Smooth muscle cell of the brain vasculature (primary cell): ENCODE results near the gene MAGI3.

Experiments
- DNase-seq: peaks from one replicate; pipeline ENCODE4 v3.0.0-alpha.2; 2012; ENCODE audit warnings: low read depth, low spot score

The MAGI3 gene

GRCh38 chr1:113653741-113654140 is 263.4 kb downstream of the MAGI3 start:
- DNase-seq = no peak

DNA sequence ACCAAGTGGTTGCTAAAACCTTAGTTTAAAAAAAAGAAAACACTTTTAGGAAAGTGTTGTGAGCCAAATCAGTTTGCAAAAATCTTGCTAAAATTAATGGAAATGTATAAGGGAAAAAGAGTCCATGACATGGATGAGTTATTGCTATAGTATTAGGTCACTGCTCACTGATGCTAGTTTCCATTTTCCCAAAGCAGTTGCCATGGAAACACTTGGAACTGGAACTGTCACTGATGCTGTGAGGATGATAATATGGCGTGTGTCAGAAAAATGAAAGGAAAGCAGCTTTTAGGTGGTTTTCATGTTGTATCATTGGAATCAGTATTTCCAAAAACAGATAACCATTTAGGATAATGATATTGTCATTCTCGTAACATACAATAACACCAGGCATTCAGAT is 264.6 kb downstream of the MAGI3 start:
- DNase-seq = no peak

- DNase-seq = no peak
These were observed 266.8 kb downstream of the MAGI3 start for GRCh38 chr1:113657126-113657525.

- no peak for DNase-seq
These were observed 267.3 kb downstream of the MAGI3 start for GRCh38 chr1:113657556-113658063.

DNA sequence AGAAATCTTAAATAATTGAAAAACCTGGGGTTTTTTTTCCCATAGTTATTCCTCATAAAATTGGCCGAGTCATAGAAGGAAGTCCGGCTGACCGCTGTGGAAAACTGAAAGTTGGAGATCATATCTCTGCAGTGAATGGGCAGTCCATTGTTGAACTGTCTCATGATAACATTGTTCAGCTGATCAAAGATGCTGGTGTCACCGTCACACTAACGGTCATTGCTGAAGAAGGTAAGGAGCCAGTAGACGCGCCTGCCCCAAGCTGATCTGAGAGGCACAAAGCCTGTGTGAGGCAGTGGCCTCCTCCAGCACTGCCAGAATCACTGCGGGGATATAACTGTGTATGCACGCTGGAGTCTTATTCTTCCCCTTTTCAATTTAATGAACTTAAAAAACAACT is 268.7 kb downstream of the MAGI3 start:
- no peak for DNase-seq

DNA sequence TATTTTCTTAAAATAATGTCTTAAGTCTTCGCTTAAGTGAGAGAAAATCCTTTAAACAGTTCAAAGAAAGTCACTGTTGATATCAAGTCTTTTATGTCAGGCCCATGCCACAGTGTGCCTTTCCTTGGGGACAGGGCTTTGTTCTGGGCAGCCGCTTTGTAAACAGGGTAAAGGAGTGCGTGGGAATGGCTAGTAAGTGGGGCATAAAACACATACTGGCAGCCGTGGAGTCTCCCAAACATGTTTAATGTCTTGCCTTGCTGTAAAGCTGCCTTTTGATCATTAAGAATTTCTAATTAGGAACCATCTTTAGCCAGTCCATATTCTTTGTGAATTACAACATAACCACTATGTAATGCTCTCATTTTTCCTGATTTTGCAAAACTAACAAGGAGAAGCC is 269.2 kb downstream of the MAGI3 start:
- no peak for DNase-seq

DNA sequence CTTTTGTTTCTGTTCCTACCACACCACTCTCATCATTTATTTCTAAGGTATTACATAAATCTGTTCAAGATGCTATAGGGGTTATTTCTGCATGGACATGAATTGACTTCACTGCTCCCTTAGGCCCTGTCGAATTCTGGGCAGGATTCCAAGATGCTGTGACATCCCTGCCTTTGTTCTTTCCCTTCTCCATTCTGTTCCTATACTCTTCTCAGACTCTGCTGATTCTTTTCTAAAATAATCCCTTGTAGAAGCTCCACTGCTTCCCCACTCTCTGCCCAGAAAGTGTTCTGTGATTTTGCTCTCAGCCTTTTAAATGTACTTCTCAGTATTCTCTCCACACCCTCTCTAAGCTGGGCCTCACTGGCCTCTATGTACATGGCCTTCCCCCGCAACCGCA is 269.8 kb downstream of the MAGI3 start:
- no peak for DNase-seq

GRCh38 chr1:113662101-113662500 is 271.8 kb downstream of the MAGI3 start:
- DNase-seq = no peak

DNA sequence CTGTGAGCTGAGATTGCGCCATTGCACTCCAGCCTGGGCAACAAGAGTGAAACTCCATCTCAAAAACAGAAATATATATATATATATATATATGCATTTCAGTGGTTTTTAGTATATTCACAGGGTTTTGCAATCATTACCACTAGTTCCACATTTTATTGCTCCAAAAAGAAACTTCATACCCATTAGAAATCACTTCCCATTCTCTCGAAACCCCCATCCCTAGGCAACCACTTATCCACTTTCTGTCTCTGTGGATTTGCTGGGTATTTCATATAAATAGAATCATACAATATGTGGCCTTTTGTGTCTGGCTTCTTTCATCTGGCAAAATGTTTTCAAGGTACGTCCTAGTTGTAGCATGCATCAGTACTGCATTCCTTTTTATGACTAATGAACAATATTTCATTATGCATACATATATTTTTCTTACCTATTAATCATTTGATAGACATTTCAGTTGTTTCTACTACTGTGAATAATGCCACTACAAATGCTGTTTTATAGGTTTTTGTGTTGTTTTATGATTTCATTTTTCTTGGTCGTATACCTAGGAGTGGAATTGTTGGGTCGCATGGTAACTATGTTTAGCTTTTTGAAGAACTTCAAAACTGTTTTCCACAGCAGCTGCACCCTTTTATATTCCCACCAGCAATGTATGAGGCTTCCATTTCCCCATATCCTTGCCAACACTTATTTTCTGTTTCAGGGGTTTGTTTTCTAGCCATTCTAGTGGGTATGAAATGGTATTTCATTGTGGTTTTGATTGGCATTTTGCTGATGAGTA is 273.0 kb downstream of the MAGI3 start:
- no peak for DNase-seq

DNA sequence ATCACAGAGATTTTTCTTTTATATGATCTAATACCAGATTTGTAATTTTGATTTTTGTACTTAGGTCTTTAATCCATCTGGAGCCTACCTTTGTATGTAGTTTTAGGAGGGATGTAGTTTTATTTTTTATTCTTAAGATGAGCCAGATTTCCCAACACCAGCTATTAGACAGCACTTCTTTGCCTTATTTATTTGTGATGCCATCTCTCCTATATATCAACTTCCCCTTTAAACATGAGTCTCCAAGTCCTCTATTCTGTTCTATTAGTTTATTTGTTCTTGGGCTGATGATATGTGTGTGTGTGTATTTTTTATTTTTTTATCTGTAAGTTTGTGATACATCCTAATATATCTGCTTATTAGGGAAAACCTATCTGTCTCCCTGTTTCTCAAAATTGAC is 274.8 kb downstream of the MAGI3 start:
- no peak for DNase-seq

- DNase-seq = no peak
These were observed 275.8 kb downstream of the MAGI3 start for GRCh38 chr1:113666126-113666525.

- no peak for DNase-seq
These were observed 279.7 kb downstream of the MAGI3 start for GRCh38 chr1:113669988-113670387.

GRCh38 chr1:113670650-113671049 is 280.3 kb downstream of the MAGI3 start:
- no peak for DNase-seq

DNA sequence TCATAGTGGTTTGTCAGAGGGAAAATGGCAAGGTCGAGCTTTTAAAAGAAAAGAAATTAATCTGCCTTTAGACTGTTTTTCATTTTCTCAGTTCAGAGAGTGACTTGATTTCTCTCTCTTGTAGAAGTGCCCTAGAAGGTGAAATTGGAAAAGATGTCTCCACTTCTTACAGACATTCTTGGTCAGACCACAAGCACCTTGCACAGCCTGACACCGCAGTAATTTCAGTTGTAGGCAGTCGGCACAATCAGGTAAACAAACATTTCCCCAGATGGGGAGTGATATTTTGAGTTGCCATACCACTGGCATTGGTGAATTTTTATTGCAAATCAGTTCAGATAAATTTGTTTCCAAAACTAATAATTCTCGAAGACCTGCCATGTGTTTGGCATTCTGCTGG is 282.2 kb downstream of the MAGI3 start:
- no peak for DNase-seq

DNA sequence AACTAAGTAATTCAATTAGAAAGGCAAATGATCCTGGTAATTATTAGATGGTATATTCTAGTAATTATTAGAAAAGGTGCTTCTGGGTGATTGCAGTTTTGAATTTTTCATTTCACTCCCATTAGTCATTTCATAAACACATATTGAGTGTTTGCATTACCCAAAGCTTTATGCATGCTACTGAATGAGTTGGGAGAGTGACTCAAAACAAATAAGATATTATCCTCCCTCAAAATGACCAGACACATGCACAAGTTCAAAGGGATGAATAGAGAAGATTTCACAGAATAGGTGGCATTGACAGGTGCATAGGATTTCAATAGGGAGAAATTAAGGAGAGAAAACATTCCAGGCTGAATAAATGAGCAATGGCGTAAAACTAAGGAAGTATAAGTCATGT is 284.3 kb downstream of the MAGI3 start:
- DNase-seq = no peak

DNA sequence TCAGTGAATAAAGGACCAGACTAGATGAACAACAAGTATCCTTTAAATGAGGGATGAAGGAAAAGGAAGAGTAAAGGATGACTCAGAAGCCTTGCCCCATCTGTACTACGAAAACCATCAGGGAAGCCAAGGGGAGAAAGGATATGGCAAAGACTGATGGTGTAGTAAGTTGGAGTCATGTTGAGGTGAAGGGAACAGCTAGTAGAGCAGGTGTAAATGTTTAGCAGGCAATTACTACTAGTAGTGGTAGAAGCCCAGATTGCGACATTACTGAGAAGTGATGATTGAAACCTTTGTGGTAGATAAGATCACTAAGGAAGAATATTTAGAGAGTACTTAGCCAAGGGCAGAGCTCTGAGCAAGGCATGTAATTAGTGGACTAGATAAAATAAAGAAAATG is 285.0 kb downstream of the MAGI3 start:
- DNase-seq = no peak

- DNase-seq = no peak
These were observed 286.2 kb downstream of the MAGI3 start for GRCh38 chr1:113676524-113676923.

DNA sequence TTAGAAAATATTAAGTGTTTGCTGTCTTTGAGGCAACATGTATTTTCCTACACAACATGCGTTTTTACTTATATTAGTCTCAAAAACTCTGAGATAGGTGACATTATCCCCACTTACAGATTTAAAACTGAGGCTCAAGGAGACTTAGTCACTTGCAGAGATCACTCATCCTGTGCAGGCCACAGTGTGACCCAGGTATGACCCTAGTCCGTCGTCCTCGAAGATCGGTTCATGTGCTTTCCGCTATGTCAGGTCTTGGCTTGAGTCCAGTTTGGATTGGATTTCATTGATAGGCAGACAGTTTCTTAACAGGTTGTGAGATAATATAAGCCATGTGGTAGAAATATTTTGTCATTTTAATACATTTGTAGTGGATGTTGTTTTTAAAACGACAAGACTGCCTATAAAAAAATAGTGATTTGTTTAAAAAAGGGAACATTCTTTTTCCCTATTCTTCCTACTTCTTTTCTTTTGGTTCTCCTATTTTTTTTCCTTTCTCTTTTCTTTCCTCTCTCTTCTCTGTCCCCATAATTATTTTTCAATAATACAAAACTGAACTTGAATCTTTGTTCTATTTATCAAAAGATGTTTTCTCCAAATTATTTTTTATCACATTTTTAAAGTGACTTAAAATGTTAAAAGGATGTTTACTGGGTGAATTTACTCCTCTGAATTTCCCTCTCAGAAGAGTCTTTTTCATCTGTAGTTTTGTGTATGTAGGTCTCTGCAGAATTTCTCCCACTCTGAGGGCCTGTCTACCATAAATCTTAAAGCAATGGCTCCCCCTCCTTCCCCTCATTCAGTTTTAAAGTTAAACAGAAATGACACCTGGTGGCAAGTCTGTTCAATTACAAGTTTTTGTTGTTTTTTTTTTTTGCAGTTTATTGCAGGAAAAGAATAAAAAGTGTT is 287.2 kb downstream of the MAGI3 start:
- DNase-seq = peak; percentile 17

DNA sequence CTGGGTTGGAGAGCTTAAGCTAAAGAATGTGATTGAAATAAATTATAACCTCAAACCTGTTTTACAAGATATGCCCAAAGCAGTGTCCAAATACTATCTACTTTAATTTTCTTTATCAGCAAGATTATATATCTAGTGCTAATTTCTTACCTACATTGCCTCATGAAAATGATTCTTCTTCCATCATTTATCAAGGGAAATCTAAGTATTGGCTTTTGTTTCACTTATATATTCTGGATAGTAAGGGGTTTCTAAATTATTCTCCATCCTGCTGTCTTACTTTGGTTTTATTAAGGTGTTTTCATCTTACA is 287.8 kb downstream of the MAGI3 start:
- no peak for DNase-seq

DNA sequence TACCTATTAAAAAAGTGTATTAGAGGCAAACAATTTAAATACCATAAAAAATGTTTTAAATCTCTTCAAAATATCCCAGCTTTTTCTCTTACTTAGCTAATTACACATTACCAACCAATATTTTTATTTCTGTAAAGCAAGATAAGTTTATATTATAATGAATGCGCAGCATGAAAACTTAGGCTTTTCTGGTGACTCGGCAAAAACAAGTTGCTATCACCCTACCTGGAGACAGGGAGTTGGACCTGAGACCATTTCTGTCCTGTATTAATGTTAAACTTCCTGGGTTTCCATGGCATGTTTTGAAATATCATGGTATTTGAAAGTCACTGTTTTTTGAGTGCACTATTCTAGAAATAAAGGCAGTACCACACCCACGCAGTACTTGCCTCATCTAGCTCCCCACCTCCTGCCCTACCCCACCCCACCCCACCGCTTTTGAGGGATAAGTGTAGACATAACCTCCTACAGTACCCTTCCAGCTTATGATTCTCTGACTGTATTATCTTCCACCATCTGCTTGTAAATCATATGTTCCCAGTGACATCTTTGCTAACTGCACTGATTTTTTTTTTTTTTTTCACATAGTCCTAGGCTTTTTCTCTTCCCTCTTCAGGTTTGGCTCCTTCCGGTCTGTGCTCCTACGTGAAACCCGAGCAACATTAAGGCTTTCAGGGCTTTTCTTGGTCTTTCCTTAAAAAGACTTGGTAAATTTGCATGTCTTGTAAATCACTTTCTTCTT is 291.5 kb downstream of the MAGI3 start:
- DNase-seq = no peak

GRCh38 chr1:113683384-113684152 is 293.3 kb downstream of the MAGI3 start:
- DNase-seq = no peak
